Stimulated activated CD4-positive, alpha-beta T cell treated with anti-CD3 and anti-CD28 coated beads, TNF-alpha, amount 100 ng/mL, for 4 hours (primary cell): ENCODE measurements around the gene PSTPIP2.
"Not testable (repeated sequence)": the region's sequence is repeated elsewhere in the genome, so short reads cannot be mapped to it uniquely, and the experiment has no call there.

Source experiments
- DNase-seq, 3 experiments: peaks; one replicate each; pipeline ENCODE4 v3.0.0-alpha.2; 2020; ENCODE audit warnings: low read depth in 3 of 3

PSTPIP2 gene

GRCh38 chr18:45984546-45985235 lies 87.4 kb downstream of the PSTPIP2 start:
- no peak for DNase-seq

GRCh38 chr18:45981821-45982220 lies 90.2 kb downstream of the PSTPIP2 start:
- no peak for DNase-seq

- no peak for DNase-seq
These were observed 91.8 kb downstream of the PSTPIP2 start for GRCh38 chr18:45980229-45980628.

GRCh38 chr18:45978084-45978483 lies 94.0 kb downstream of the PSTPIP2 start:
- DNase-seq, result no peak

GRCh38 chr18:45976974-45977373 lies 95.1 kb downstream of the PSTPIP2 start:
- no peak for DNase-seq

- DNase-seq, result no peak
These were observed 95.5 kb downstream of the PSTPIP2 start for GRCh38 chr18:45976566-45976965.

GRCh38 chr18:45974088-45974536 lies 97.9 kb downstream of the PSTPIP2 start:
- peak in 2 of 3 experiments; percentile 42 to 49 for DNase-seq

- peak; percentile 83 to 87 (median 86) for DNase-seq
These were observed 104.9 kb downstream of the PSTPIP2 start, which contains the start of gene EPG5 for GRCh38 chr18:45967007-45967706. Gene EPG5, minus strand, starts transcription at chr18:45967329. Its CDS starts 90 bp downstream, at chr18:45967239.

- DNase-seq, result not testable (repeated sequence)
These were observed 107.1 kb downstream of the PSTPIP2 start for GRCh38 chr18:45964913-45965312.

- DNase-seq, result no peak
These were observed 109.2 kb downstream of the PSTPIP2 start for GRCh38 chr18:45962866-45963265.

GRCh38 chr18:45962461-45962860 lies 109.6 kb downstream of the PSTPIP2 start:
- DNase-seq, result peak in 1 of 3 experiments; percentile 22

- not testable (repeated sequence) for DNase-seq
These were observed 112.6 kb downstream of the PSTPIP2 start for GRCh38 chr18:45959484-45959883.

GRCh38 chr18:45958730-45959129 lies 113.3 kb downstream of the PSTPIP2 start:
- no peak for DNase-seq

- DNase-seq, result no peak
These were observed 114.0 kb downstream of the PSTPIP2 start for GRCh38 chr18:45958027-45958426.

- no peak for DNase-seq
These were observed 115.0 kb downstream of the PSTPIP2 start for GRCh38 chr18:45957100-45957499.

- no peak for DNase-seq
These were observed 117.8 kb downstream of the PSTPIP2 start for GRCh38 chr18:45954070-45954934.

- no peak for DNase-seq
These were observed 120.9 kb downstream of the PSTPIP2 start for GRCh38 chr18:45951016-45951714.

- DNase-seq, result no peak
These were observed 126.4 kb downstream of the PSTPIP2 start for GRCh38 chr18:45945669-45946068.

- DNase-seq, result no peak
These were observed 131.3 kb downstream of the PSTPIP2 start for GRCh38 chr18:45940724-45941123.

GRCh38 chr18:45939236-45939635 lies 132.8 kb downstream of the PSTPIP2 start:
- no peak for DNase-seq

- DNase-seq, result no peak
These were observed 133.5 kb downstream of the PSTPIP2 start for GRCh38 chr18:45938488-45938935.
